HCT116 (cell line): ENCODE results near the gene RMP24.

Source experiments
- ATAC-seq: fragments of 200-7000 bp; cut with Tn5 transposase; 2 replicates; pipeline ENCODE4 v1.9.1; 2020; ENCODE audit warnings: mild to moderate bottlenecking, moderate library complexity
- BruUV-seq: library from RNA; stranded (reverse); fragments of 400-500 nt; replicated peaks from 2 replicates; lab custom pipeline; 2021; lab: Mats Ljungman, UMichigan
- CTCF ChIA-PET: fragments of 300-600 bp; sonication (Branson Sonifier 250); formaldehyde crosslinking; loops from one replicate; lab custom pipeline; 2021; ENCODE audit warnings: antibody characterized with exemption; lab: Charles Lee
- POLR2A ChIA-PET: fragments of 300-600, 350-600 bp; sonication (Branson Sonifier 250); formaldehyde crosslinking; loops from one replicate; lab custom pipeline; 2021; ENCODE audit warnings: antibody characterized with exemption; lab: Charles Lee
- RAD21 ChIA-PET, 2 experiments: fragments of 300-600 bp; sonication (Branson Sonifier 250); formaldehyde crosslinking; loops; one replicate each; lab custom pipeline; 2023; ENCODE audit warnings: low total read pairs in 2 of 2; ENCODE audit not compliant: uncharacterized antibody in 2 of 2, unreplicated experiment in 2 of 2, low non-redundant PET in 1 of 2; lab: Charles Lee
- DNase-seq: peaks from one replicate; pipeline ENCODE4 v3.0.0-alpha.2; 2010; ENCODE audit warnings: low read depth, low spot score
- H2AFZ ChIP-seq: fragments of 200-600 bp; shearing (Covaris generic), sonication (generic); 2 replicates; pipeline ENCODE4 v1.6.1; 2017; ENCODE audit warnings: low read depth, mixed run types, mixed read lengths, antibody characterized with exemption, low read length; ENCODE audit not compliant: poor library complexity, severe bottlenecking
- H3K27ac ChIP-seq: 2 replicates; pipeline ENCODE4 v1.5.1; 2012; ENCODE audit warnings: low read depth, low read length
- H3K27me3 ChIP-seq: fragments of 200-600 bp; sonication (generic); 2 replicates; pipeline ENCODE4 v1.6.1; 2016; ENCODE audit warnings: mixed run types, low read length, mixed read lengths; ENCODE audit not compliant: insufficient read depth
- H3K36me3 ChIP-seq, 2 experiments: fragments of 200-500 bp in 1 of 2; fragments of 200-600 bp in 1 of 2; sonication (Bioruptor generic) in 1 of 2; sonication (generic) in 1 of 2; 2 replicates each; pipeline versions ENCODE4 v1.5.1 to v1.6.1; 2014 to 2016; ENCODE audit warnings: low read length in 2 of 2, inconsistent platforms in 1 of 2, mixed read lengths in 1 of 2, mixed run types in 1 of 2; ENCODE audit not compliant: insufficient read depth in 2 of 2, control insufficient read depth in 1 of 2
- H3K4me1 ChIP-seq, 2 experiments: fragments of 200-600 bp in 1 of 2; sonication (generic) in 1 of 2; 2 replicates each; pipeline versions ENCODE4 v1.5.1 to v1.6.1; 2012 to 2017; ENCODE audit warnings: low read length in 2 of 2, inconsistent platforms in 1 of 2, mild to moderate bottlenecking in 1 of 2, mixed read lengths in 1 of 2, mixed run types in 1 of 2, moderate library complexity in 1 of 2; ENCODE audit not compliant: insufficient read depth in 2 of 2, control insufficient read depth in 1 of 2
- H3K4me2 ChIP-seq: fragments of 200-600 bp; sonication (generic); 2 replicates; pipeline ENCODE4 v1.6.1; 2017; ENCODE audit warnings: mixed run types, low read length, mixed read lengths
- H3K4me3 ChIP-seq, 2 experiments: fragments of 200-600 bp in 1 of 2; sonication (generic) in 1 of 2; replicated peaks in 1 of 2; 2 replicates each; pipeline ENCODE4 v1.5.1; 2011 to 2016; ENCODE audit warnings: low read length in 2 of 2, control low read depth in 1 of 2, low read depth in 1 of 2, mild to moderate bottlenecking in 1 of 2, mixed read lengths in 1 of 2, mixed run types in 1 of 2
- H3K79me2 ChIP-seq: fragments of 200-600 bp; sonication (generic); 2 replicates; pipeline ENCODE4 v1.6.1; 2017; ENCODE audit warnings: mild to moderate bottlenecking, mixed run types, low read length, moderate library complexity, mixed read lengths; ENCODE audit not compliant: insufficient read depth
- H3K9ac ChIP-seq: fragments of 200-600 bp; sonication (generic); 2 replicates; pipeline ENCODE4 v1.6.1; 2016; ENCODE audit warnings: low read length, mixed read lengths
- H3K9me2 ChIP-seq: fragments of 200-600 bp; sonication (generic), shearing (Covaris generic); 2 replicates; pipeline ENCODE4 v1.6.1; 2017; ENCODE audit warnings: mixed run types, mild to moderate bottlenecking, moderate library complexity; ENCODE audit not compliant: insufficient read depth
- H3K9me3 ChIP-seq, 2 experiments: fragments of 200-500 bp in 1 of 2; fragments of 200-600 bp in 1 of 2; sonication (Bioruptor generic) in 1 of 2; sonication (generic) in 1 of 2; 2 replicates each; pipeline ENCODE4 v1.6.1; 2014 to 2017; ENCODE audit warnings: low read length in 2 of 2, mixed read lengths in 2 of 2, inconsistent platforms in 1 of 2, low read depth in 1 of 2, mild to moderate bottlenecking in 1 of 2, mixed run types in 1 of 2, moderate library complexity in 1 of 2; ENCODE audit not compliant: control insufficient read depth in 1 of 2, insufficient read depth in 1 of 2
- H4K20me1 ChIP-seq: fragments of 200-600 bp; sonication (generic), shearing (Covaris generic); 2 replicates; pipeline ENCODE4 v1.6.1; 2017; ENCODE audit warnings: mixed run types, mild to moderate bottlenecking, moderate library complexity; ENCODE audit not compliant: insufficient read depth
- CBX3 ChIP-seq: IDR thresholded peaks from 2 replicates; pipeline ENCODE4 v1.6.1; 2012; ENCODE audit warnings: low read depth
- EGR1 ChIP-seq: IDR thresholded peaks from 2 replicates; pipeline ENCODE4 v1.6.1; 2012; ENCODE audit warnings: low read depth
- ELF1 ChIP-seq: IDR thresholded peaks from 2 replicates; pipeline ENCODE4 v1.6.1; 2012; ENCODE audit warnings: low read depth, borderline replicate concordance
- EZH2 ChIP-seq: fragments of 200-600 bp; sonication (generic); IDR thresholded peaks from 2 replicates; pipeline ENCODE4 v1.6.1; 2017; ENCODE audit warnings: antibody characterized with exemption, mixed run types
- EZH2phosphoT487 ChIP-seq: fragments of 200-600 bp; IDR thresholded peaks from 2 replicates; pipeline ENCODE4 v1.6.1; 2018; ENCODE audit warnings: antibody characterized with exemption, borderline replicate concordance
- FOSL1 ChIP-seq: IDR thresholded peaks from 2 replicates; pipeline ENCODE4 v1.6.1; 2012; ENCODE audit warnings: low read depth
- MAX ChIP-seq: IDR thresholded peaks from 2 replicates; pipeline ENCODE4 v1.6.1; 2012
- POLR2A ChIP-seq: IDR thresholded peaks from 2 replicates; pipeline ENCODE4 v1.7.0; 2011; ENCODE audit warnings: borderline replicate concordance; ENCODE audit not compliant: insufficient read depth, insufficient read length; ENCODE audit errors: extremely low read depth
- RAD21 ChIP-seq: IDR thresholded peaks from 2 replicates; pipeline ENCODE4 v1.6.1; 2012; ENCODE audit warnings: low read depth, mild to moderate bottlenecking
- REST ChIP-seq: IDR thresholded peaks from 2 replicates; pipeline ENCODE4 v1.6.1; 2012; ENCODE audit warnings: low read depth
- SIN3A ChIP-seq: IDR thresholded peaks from 2 replicates; pipeline ENCODE4 v1.6.1; 2012; ENCODE audit warnings: low read depth
- SP1 ChIP-seq: IDR thresholded peaks from 2 replicates; pipeline ENCODE4 v1.6.1; 2012; ENCODE audit warnings: low read depth
- SRF ChIP-seq: IDR thresholded peaks from 2 replicates; pipeline ENCODE4 v1.6.1; 2012; ENCODE audit warnings: low read depth
- TCF7L2 ChIP-seq: IDR thresholded peaks from 2 replicates; pipeline ENCODE4 v1.7.0; 2011; ENCODE audit warnings: borderline replicate concordance, inconsistent platforms; ENCODE audit not compliant: insufficient read depth, insufficient read length; ENCODE audit errors: extremely low read depth
- YY1 ChIP-seq: IDR thresholded peaks from 2 replicates; pipeline ENCODE4 v1.6.1; 2011; ENCODE audit warnings: low read length, low read depth, moderate library complexity, mild to moderate bottlenecking; ENCODE audit not compliant: insufficient replicate concordance; ENCODE audit errors: extremely low read depth
- intact Hi-C: fragments of 100-400 bp; cut with micrococcal nuclease; formaldehyde crosslinking; loops from 2 replicates; pipeline ENCODE4 v1.10.0; 2022
- TF ChIP-seq, protein P1 (sequence below): IDR thresholded peaks from 2 replicates; pipeline ENCODE4 v1.6.1; 2012
- TF ChIP-seq, protein P2 (sequence below), 3 experiments: fragments of 200-600 bp in 1 of 3; sonication (generic) in 1 of 3; IDR thresholded peaks in 2 of 3; conservative IDR thresholded peaks in 1 of 3; 2 replicates each; pipeline ENCODE4 v1.5.1; 2012 to 2017; ENCODE audit warnings: low read depth in 2 of 3, low read length in 2 of 3, antibody characterized with exemption in 1 of 3, borderline replicate concordance in 1 of 3, control low read depth in 1 of 3, mild to moderate bottlenecking in 1 of 3, mixed read lengths in 1 of 3, mixed run types in 1 of 3, moderate library complexity in 1 of 3; ENCODE audit not compliant: insufficient read depth in 1 of 3

Gene RMP24

GRCh38 chr18:35948080-35948479, 24.4 kb upstream of the RMP24 start:
- ChIA-PET POLR2A (no interaction called here), RAD21 (no interaction called here)

More at GRCh38 chr18:35948080-35948479, 24.4 kb upstream of the RMP24 start:
- DNase-seq, result no peak
- CTCF ChIA-PET, result no interaction called here
- no peaks in the 10 kb centered on the region for H3K79me2 ChIP-seq
- H3K27me3 ChIP-seq, result no peaks in the 10 kb centered on the region
- no peak overlapping the region for H3K9ac ChIP-seq
- H3K9me3 ChIP-seq, result no peaks in the 10 kb centered on the region
- no peak overlapping the region for H2AFZ ChIP-seq
- no peak overlapping the region for H3K4me2 ChIP-seq
- H3K9me2 ChIP-seq, result no peaks in the 10 kb centered on the region
- no peaks in the 10 kb centered on the region for H3K36me3 ChIP-seq
- TF ChIP-seq EZH2 (no peak), FOSL1 (no peak), REST (no peak), YY1 (no peak), SP1 (no peak), RAD21 (no peak), SIN3A (no peak), MAX (no peak), SRF (no peak), ELF1 (no peak), EZH2phosphoT487 (no peak), EGR1 (no peak), POLR2A (no peak), TCF7L2 (no peak), CBX3 (no peak)
- TF ChIP-seq, protein P1, sequence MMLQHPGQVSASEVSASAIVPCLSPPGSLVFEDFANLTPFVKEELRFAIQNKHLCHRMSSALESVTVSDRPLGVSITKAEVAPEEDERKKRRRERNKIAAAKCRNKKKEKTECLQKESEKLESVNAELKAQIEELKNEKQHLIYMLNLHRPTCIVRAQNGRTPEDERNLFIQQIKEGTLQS, result no peak
- TF ChIP-seq, protein P2, sequence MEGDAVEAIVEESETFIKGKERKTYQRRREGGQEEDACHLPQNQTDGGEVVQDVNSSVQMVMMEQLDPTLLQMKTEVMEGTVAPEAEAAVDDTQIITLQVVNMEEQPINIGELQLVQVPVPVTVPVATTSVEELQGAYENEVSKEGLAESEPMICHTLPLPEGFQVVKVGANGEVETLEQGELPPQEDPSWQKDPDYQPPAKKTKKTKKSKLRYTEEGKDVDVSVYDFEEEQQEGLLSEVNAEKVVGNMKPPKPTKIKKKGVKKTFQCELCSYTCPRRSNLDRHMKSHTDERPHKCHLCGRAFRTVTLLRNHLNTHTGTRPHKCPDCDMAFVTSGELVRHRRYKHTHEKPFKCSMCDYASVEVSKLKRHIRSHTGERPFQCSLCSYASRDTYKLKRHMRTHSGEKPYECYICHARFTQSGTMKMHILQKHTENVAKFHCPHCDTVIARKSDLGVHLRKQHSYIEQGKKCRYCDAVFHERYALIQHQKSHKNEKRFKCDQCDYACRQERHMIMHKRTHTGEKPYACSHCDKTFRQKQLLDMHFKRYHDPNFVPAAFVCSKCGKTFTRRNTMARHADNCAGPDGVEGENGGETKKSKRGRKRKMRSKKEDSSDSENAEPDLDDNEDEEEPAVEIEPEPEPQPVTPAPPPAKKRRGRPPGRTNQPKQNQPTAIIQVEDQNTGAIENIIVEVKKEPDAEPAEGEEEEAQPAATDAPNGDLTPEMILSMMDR (IDR thresholded peaks at IDR 0.05 in 2 of 3, conservative IDR thresholded peaks at IDR 0.05 in 1 of 3; ENCODE audit: borderline replicate concordance in 1 of 3, insufficient read depth in 1 of 3, low read depth in 2 of 3, low read length in 2 of 3), result no peak
- no peaks in the 10 kb centered on the region for H3K4me1 ChIP-seq
- no peak overlapping the region for H3K4me3 ChIP-seq
- no peak for ATAC-seq
- no peak overlapping the region for H3K27ac ChIP-seq
- H4K20me1 ChIP-seq, result no peaks in the 10 kb centered on the region
- BruUV-seq, result no TSS peak
- intact Hi-C loops, result no loop called here
